CD8-positive, alpha-beta memory T cell (primary cell): ENCODE measurements around the gene RABL6. TPM values are rescaled to one million over a fixed set of nuclear protein-coding genes. Genes with fewer than 3 reads are reported as not detected.

ENCODE experiments used
- CTCF ChIA-PET: fragments of 350-600 bp; sonication (Branson Sonifier 250); formaldehyde crosslinking; loops from one replicate; lab custom pipeline; 2021; ENCODE audit warnings: antibody characterized with exemption; lab: Charles Lee
- POLR2A ChIA-PET: fragments of 350-600 bp; sonication (Branson Sonifier 250); formaldehyde crosslinking; loops from one replicate; lab custom pipeline; 2021; ENCODE audit warnings: antibody characterized with exemption; lab: Charles Lee
- DNase-seq, 5 donors: peaks; one replicate each; pipeline versions ENCODE4 v3.0.0 to v3.0.0-alpha.2; 2020 to 2022; ENCODE audit warnings: mixed read lengths in 1 of 5
- H3K27ac ChIP-seq: one replicate; pipeline ENCODE4 v1.7.0; 2013; ENCODE audit warnings: low read depth, mild to moderate bottlenecking, low read length, moderate library complexity
- H3K27me3 ChIP-seq: 2 replicates; pipeline ENCODE4 v1.7.0; 2013; ENCODE audit warnings: low read length, mild to moderate bottlenecking; ENCODE audit not compliant: insufficient read depth, poor library complexity, severe bottlenecking
- H3K36me3 ChIP-seq: 2 replicates; pipeline ENCODE4 v1.7.0; 2013; ENCODE audit warnings: mild to moderate bottlenecking, low read length, moderate library complexity; ENCODE audit not compliant: insufficient read depth
- H3K4me1 ChIP-seq: 2 replicates; pipeline ENCODE4 v1.7.0; 2013; ENCODE audit warnings: mild to moderate bottlenecking, low read length, moderate library complexity; ENCODE audit not compliant: insufficient read depth
- H3K4me3 ChIP-seq: 2 replicates; pipeline ENCODE4 v1.7.0; 2013; ENCODE audit warnings: mild to moderate bottlenecking, low read length
- H3K9me3 ChIP-seq: 2 replicates; pipeline ENCODE4 v1.7.0; 2013; ENCODE audit warnings: mild to moderate bottlenecking, low read length
- H3K27ac Mint-ChIP-seq, 8 donors: one replicate each; pipeline ENCODE4 v1.8.0; 2020 to 2021; ENCODE audit warnings: mixed read lengths in 8 of 8, mild to moderate bottlenecking in 6 of 8, inconsistent platforms in 3 of 8, moderate library complexity in 3 of 8
- H3K27me3 Mint-ChIP-seq, 2 donors: one replicate each; pipeline ENCODE4 v1.8.0; 2020 to 2021; ENCODE audit warnings: mixed read lengths in 2 of 2, mild to moderate bottlenecking in 1 of 2, moderate library complexity in 1 of 2
- H3K36me3 Mint-ChIP-seq, 3 donors: one replicate each; pipeline ENCODE4 v1.8.0; 2020 to 2021; ENCODE audit warnings: mixed read lengths in 3 of 3, inconsistent platforms in 1 of 3, mild to moderate bottlenecking in 1 of 3
- H3K4me1 Mint-ChIP-seq, 3 donors: one replicate each; pipeline ENCODE4 v1.8.0; 2020 to 2021; ENCODE audit warnings: mixed read lengths in 3 of 3, inconsistent platforms in 1 of 3, mild to moderate bottlenecking in 1 of 3
- H3K4me3 Mint-ChIP-seq, 7 donors: one replicate each; pipeline ENCODE4 v1.8.0; 2020 to 2021; ENCODE audit warnings: mixed read lengths in 7 of 7, mild to moderate bottlenecking in 6 of 7, moderate library complexity in 4 of 7, inconsistent platforms in 2 of 7
- H3K9me3 Mint-ChIP-seq, 5 donors: one replicate each; pipeline ENCODE4 v1.8.0; 2020 to 2022; ENCODE audit warnings: mixed read lengths in 5 of 5, mild to moderate bottlenecking in 3 of 5, moderate library complexity in 2 of 5, inconsistent platforms in 1 of 5
- polyA plus RNA-seq: library from polyadenylated mRNA; unstranded; fragments of 300-500 nt; fragmentation: Illumina TruSeq; gene quantifications from one replicate; pipeline ENCODE4 v1.2.3, GENCODE V29; 2021
- total RNA-seq, 2 experiments: library from RNA; stranded (reverse); gene quantifications; one replicate each; pipeline ENCODE4 v1.2.3, GENCODE V29; 2021

The RABL6 gene
- total and polyA plus RNA-seq, 3 experiments from 2014 or later: 20.9 to 106 (median 98.2) TPM

DNA sequence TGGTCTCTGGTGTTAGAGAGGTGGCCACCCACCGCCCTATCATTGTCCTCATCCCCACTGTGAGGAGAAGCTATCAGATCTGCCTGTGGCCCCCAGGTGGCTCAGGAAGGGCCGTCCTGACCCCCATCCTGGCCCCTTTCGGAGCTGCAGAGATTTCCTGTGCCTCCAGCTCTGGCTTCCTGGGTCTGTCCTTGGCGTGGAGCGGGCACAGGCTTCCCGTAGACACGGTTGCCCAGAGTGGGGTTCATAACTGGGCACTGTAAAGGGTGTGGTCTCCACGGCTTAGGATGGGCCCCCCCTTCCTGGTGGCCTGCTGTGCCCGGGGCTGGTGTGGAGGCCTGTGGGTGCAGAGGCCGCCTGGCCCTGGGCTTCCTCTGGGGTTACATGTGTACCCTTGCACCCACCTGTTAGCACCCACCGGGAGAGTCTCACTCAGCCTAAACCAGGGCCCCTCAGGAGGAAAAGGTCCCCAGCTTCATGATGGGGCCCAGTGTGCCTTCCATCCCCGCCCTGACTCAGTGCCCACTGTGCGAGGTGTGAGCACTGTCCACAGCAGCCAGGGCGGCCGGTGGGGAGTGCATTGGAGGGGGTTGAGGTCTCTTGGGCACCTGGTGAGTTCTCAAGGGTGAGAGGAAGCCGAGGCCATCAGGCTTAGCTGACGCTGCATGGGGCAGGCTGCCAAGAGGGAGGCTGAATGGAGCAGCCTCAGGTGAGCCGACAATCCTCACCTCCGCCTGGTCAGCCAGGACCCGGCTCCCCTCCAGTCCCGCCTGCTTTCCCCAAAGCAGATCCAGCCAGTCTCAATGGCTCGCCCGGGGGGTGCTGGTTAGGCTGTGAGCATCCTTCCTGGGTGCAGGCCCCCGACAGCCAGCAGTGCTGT lies 19.2 kb downstream of the RABL6 start:
- Mint-ChIP-seq H3K9me3 (no peaks in the 10 kb centered on the region), H3K27ac (no peak overlapping the region), H3K27me3 (no peaks in the 10 kb centered on the region), H3K4me3 (no peak overlapping the region), H3K4me1 (no peaks in the 10 kb centered on the region), H3K36me3 (peaks cover 0 to 62% (median 0%) of the 10 kb centered on the region in 3 donors)
- ChIA-PET CTCF (interaction anchor here (1.1 to 1.3 kb wide), 2 partner anchors 15 to 17 kb away, joined by 3 to 5 read pairs; partner anchors contain the start of gene AJM1), POLR2A (no interaction called here)
- Histone ChIP-seq H3K9me3 (no peaks in the 10 kb centered on the region), H3K36me3 (peaks cover 11% of the 10 kb centered on the region), H3K4me3 (no peak overlapping the region), H3K27ac (no peak overlapping the region), H3K27me3 (no peaks in the 10 kb centered on the region), H3K4me1 (no peaks in the 10 kb centered on the region)
- DNase-seq: peak in 1 of 5 donors; percentile 39

GRCh38 chr9:136827794-136828473 lies 20.2 kb downstream of the RABL6 start:
- Mint-ChIP-seq H3K4me3 (no peak overlapping the region), H3K4me1 (no peaks in the 10 kb centered on the region), H3K9me3 (no peaks in the 10 kb centered on the region), H3K27ac (no peak overlapping the region), H3K27me3 (no peaks in the 10 kb centered on the region), H3K36me3 (peaks cover 0 to 69% (median 0%) of the 10 kb centered on the region in 3 donors)
- Histone ChIP-seq H3K27me3 (no peaks in the 10 kb centered on the region), H3K4me3 (no peak overlapping the region), H3K4me1 (no peaks in the 10 kb centered on the region), H3K36me3 (peaks cover 11% of the 10 kb centered on the region), H3K9me3 (no peaks in the 10 kb centered on the region), H3K27ac (no peak overlapping the region)
- POLR2A ChIA-PET: no interaction called here
- CTCF ChIA-PET: interaction anchor here (1.1 to 1.2 kb wide), 2 partner anchors 16 to 34 kb away, joined by 3 read pairs; no protein-coding TSS in a partner anchor
- DNase-seq: peak in 1 of 5 donors; percentile 38

DNA sequence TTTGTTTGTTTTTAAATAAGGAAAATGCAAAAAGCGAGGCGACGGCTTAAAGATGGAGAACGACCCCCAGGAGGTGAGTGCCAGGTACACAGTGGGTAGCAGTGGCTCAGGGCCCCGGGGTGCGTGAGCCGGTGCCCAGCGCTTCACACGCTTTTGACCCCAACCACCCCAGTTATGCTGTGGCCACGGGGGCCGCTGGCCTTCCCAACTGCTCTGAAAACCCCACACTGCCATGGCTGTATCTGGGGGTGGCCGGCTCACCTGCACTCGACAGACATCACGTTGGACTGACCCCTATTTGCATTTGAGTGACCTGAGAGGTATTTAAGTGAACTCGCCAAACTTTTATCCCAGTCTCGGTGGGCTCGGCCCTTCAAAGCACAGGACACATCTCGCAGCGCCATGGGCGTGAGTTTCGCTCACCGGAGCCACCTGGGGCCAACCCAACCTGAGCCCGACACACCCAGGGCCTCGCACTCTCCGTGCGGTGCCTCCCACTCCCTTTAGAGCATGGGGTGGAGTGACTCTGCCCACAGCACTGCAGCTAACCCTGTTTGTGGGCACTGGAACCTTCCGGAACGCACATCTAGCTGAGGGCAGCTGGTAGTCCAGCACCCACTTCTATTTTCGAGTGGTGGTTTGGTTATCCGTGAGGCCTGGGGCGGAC lies 20.9 kb downstream of the RABL6 start:
- no peak overlapping the region for H3K4me3 Mint-ChIP-seq
- H3K4me1 Mint-ChIP-seq: no peaks in the 10 kb centered on the region
- H3K9me3 ChIP-seq: no peaks in the 10 kb centered on the region
- H3K4me3 ChIP-seq: no peak overlapping the region
- no peaks in the 10 kb centered on the region for H3K4me1 ChIP-seq
- no peak overlapping the region for H3K27ac ChIP-seq
- H3K36me3 Mint-ChIP-seq: peaks cover 0 to 64% (median 0%) of the 10 kb centered on the region in 3 donors
- H3K27ac Mint-ChIP-seq: no peak overlapping the region
- no peaks in the 10 kb centered on the region for H3K9me3 Mint-ChIP-seq
- no peak for DNase-seq
- peaks cover 7% of the 10 kb centered on the region for H3K36me3 ChIP-seq
- H3K27me3 Mint-ChIP-seq: no peaks in the 10 kb centered on the region
- ChIA-PET POLR2A (no interaction called here), CTCF (interaction anchor here (0.9 to 1.2 kb wide), 3 partner anchors 13 to 35 kb away, joined by 3 read pairs; partner anchors contain the start of gene AJM1)
- H3K27me3 ChIP-seq: no peaks in the 10 kb centered on the region

GRCh38 chr9:136829412-136829811 lies 21.7 kb downstream of the RABL6 start:
- Mint-ChIP-seq H3K4me1 (peaks cover 0 to 2% (median 0%) of the 10 kb centered on the region in 3 donors), H3K4me3 (no peak overlapping the region), H3K36me3 (peaks cover 0 to 65% (median 3%) of the 10 kb centered on the region in 3 donors), H3K27ac (no peak overlapping the region), H3K9me3 (no peaks in the 10 kb centered on the region), H3K27me3 (no peaks in the 10 kb centered on the region)
- Histone ChIP-seq H3K27ac (no peak overlapping the region), H3K4me3 (no peak overlapping the region), H3K9me3 (no peaks in the 10 kb centered on the region), H3K27me3 (no peaks in the 10 kb centered on the region), H3K36me3 (peaks cover 3% of the 10 kb centered on the region), H3K4me1 (no peaks in the 10 kb centered on the region)
- POLR2A ChIA-PET: no interaction called here
- CTCF ChIA-PET: interaction anchor here (0.9 to 1.1 kb wide), 2 partner anchors 13 to 29 kb away, joined by 3 read pairs; partner anchors contain the start of gene AJM1
- no peak for DNase-seq

GRCh38 chr9:136829981-136830885 lies 22.5 kb downstream of the RABL6 start:
- no peaks in the 10 kb centered on the region for H3K4me1 ChIP-seq
- Mint-ChIP-seq H3K27me3 (no peaks in the 10 kb centered on the region), H3K36me3 (peaks cover 0 to 58% (median 3%) of the 10 kb centered on the region in 3 donors), H3K9me3 (no peaks in the 10 kb centered on the region), H3K4me1 (peaks cover 0 to 2% (median 0%) of the 10 kb centered on the region in 3 donors), H3K27ac (no peak overlapping the region), H3K4me3 (peak overlapping the region in 1 of 7 donors; percentile 9)
- DNase-seq: peak in 1 of 5 donors; percentile 45
- H3K9me3 ChIP-seq: no peaks in the 10 kb centered on the region
- ChIA-PET CTCF (interaction anchor here (1.1 kb wide), 1 partner anchor 12 kb away, joined by 3 read pairs; the partner anchor contains the start of gene AJM1), POLR2A (no interaction called here)
- peaks cover 3% of the 10 kb centered on the region for H3K36me3 ChIP-seq
- no peaks in the 10 kb centered on the region for H3K27me3 ChIP-seq
- H3K4me3 ChIP-seq: no peak overlapping the region
- H3K27ac ChIP-seq: no peak overlapping the region

- no peaks in the 10 kb centered on the region for H3K36me3 ChIP-seq
- Mint-ChIP-seq H3K9me3 (no peaks in the 10 kb centered on the region), H3K27me3 (no peaks in the 10 kb centered on the region), H3K4me3 (no peak overlapping the region), H3K27ac (no peak overlapping the region), H3K36me3 (peaks cover 0 to 51% (median 3%) of the 10 kb centered on the region in 3 donors), H3K4me1 (peaks cover 0 to 2% (median 0%) of the 10 kb centered on the region in 3 donors)
- H3K4me3 ChIP-seq: no peak overlapping the region
- no peak overlapping the region for H3K27ac ChIP-seq
- H3K4me1 ChIP-seq: no peaks in the 10 kb centered on the region
- ChIA-PET POLR2A (no interaction called here), CTCF (interaction anchor here (3.4 kb wide), 1 partner anchor 11 kb away, joined by 12 read pairs; the partner anchor contains the start of gene AJM1)
- H3K27me3 ChIP-seq: no peaks in the 10 kb centered on the region
- DNase-seq: no peak
- H3K9me3 ChIP-seq: no peaks in the 10 kb centered on the region
Observed at GRCh38 chr9:136831002-136831719, 23.4 kb downstream of the RABL6 start.
